ENCODE measurements around the gene PLK1. TPM values are rescaled to one million over a fixed set of nuclear protein-coding genes. Genes with fewer than 3 reads are reported as not detected.
"Not testable (repeated sequence)": the region's sequence is repeated elsewhere in the genome, so short reads cannot be mapped to it uniquely, and the experiment has no call there.

Gene PLK1
- total RNA-seq, 1 donor from 2014 or later = 35.2 TPM

- TF ChIP-seq, protein P1, sequence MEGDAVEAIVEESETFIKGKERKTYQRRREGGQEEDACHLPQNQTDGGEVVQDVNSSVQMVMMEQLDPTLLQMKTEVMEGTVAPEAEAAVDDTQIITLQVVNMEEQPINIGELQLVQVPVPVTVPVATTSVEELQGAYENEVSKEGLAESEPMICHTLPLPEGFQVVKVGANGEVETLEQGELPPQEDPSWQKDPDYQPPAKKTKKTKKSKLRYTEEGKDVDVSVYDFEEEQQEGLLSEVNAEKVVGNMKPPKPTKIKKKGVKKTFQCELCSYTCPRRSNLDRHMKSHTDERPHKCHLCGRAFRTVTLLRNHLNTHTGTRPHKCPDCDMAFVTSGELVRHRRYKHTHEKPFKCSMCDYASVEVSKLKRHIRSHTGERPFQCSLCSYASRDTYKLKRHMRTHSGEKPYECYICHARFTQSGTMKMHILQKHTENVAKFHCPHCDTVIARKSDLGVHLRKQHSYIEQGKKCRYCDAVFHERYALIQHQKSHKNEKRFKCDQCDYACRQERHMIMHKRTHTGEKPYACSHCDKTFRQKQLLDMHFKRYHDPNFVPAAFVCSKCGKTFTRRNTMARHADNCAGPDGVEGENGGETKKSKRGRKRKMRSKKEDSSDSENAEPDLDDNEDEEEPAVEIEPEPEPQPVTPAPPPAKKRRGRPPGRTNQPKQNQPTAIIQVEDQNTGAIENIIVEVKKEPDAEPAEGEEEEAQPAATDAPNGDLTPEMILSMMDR (IDR thresholded peaks at IDR 0.05) = no peak
- H3K4me3 ChIP-seq = no peak overlapping the region
- no peaks in the 10 kb centered on the region for H3K4me1 ChIP-seq
- intact Hi-C loops (cut with DNase I) = no loop called here
- no peaks in the 10 kb centered on the region for H3K27me3 ChIP-seq
- no peak overlapping the region for H3K27ac ChIP-seq
- H3K9me3 ChIP-seq = no peaks in the 10 kb centered on the region
- no peak for DNase-seq (ENCODE audit: low spot score in 2 of 2)
- H3K36me3 ChIP-seq = no peaks in the 10 kb centered on the region
These were observed 37.8 kb downstream of the PLK1 start for GRCh38 chr16:23716484-23716883.

- H3K36me3 ChIP-seq; DNase-seq (ENCODE audit: low spot score in 2 of 2); H3K4me3 ChIP-seq; H3K27me3 ChIP-seq; H3K27ac ChIP-seq; H3K4me1 ChIP-seq; intact Hi-C loops (cut with DNase I); H3K9me3 ChIP-seq: not testable (repeated sequence)
These were observed 44.0 kb downstream of the PLK1 start for GRCh38 chr16:23722613-23723240.

DNA sequence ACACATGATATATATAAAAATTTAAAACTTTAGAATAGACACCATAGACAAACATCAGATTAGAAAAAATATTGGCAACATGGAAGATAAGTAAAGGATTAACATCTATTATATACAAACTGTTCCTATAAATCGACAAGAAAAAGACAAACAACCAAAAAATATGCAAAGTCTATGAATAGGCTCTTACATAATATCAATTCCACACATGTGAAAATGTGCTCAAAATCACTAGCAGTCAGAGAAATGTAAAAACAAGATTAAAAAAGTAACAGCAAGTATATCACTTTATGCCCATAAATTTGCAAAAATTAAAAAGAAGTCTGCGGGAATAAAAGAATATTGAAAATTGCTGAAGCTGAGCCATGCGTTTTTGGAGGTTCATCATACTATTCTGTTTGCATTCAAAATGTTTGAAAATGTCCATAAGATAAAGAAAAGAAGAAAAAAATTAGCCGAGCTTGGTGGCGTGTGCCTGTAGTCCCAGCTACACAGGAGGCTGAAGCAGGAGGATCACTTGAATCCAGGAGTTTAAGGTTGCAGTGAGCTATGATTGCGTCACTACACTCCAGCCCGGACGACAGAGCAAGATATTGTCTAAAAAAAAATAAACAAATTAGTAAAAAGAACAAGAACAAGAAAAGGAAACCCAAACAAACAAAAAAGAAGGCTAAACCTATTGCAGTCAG, 45.6 kb downstream of the PLK1 start:
- Histone ChIP-seq H3K27me3 (no peaks in the 10 kb centered on the region), H3K36me3 (no peaks in the 10 kb centered on the region), H3K27ac (no peak overlapping the region), H3K4me1 (no peaks in the 10 kb centered on the region), H3K4me3 (no peak overlapping the region), H3K9me3 (no peaks in the 10 kb centered on the region)
- DNase-seq (ENCODE audit: low spot score in 2 of 2) = no peak
- intact Hi-C loops (cut with DNase I) = no loop called here
- TF ChIP-seq, protein P1 (IDR thresholded peaks at IDR 0.05) = no peak

GRCh38 chr16:23724785-23725131, 46.1 kb downstream of the PLK1 start:
- H3K4me3 ChIP-seq = no peak overlapping the region
- no peaks in the 10 kb centered on the region for H3K27me3 ChIP-seq
- H3K4me1 ChIP-seq = no peaks in the 10 kb centered on the region
- no peak overlapping the region for H3K27ac ChIP-seq
- intact Hi-C loops (cut with DNase I) = no loop called here
- DNase-seq (ENCODE audit: low spot score in 2 of 2) = no peak
- TF ChIP-seq, protein P1 (IDR thresholded peaks at IDR 0.05) = no peak
- no peaks in the 10 kb centered on the region for H3K36me3 ChIP-seq
- no peaks in the 10 kb centered on the region for H3K9me3 ChIP-seq

- intact Hi-C loops (cut with DNase I) = no loop called here
- H3K27me3 ChIP-seq = no peaks in the 10 kb centered on the region
- H3K9me3 ChIP-seq = no peaks in the 10 kb centered on the region
- no peaks in the 10 kb centered on the region for H3K36me3 ChIP-seq
- H3K4me3 ChIP-seq = no peak overlapping the region
- TF ChIP-seq, protein P1 (IDR thresholded peaks at IDR 0.05) = no peak
- no peaks in the 10 kb centered on the region for H3K4me1 ChIP-seq
- no peak for DNase-seq (ENCODE audit: low spot score in 2 of 2)
- H3K27ac ChIP-seq = no peak overlapping the region
These were observed 48.0 kb downstream of the PLK1 start for GRCh38 chr16:23726710-23727109.

DNA sequence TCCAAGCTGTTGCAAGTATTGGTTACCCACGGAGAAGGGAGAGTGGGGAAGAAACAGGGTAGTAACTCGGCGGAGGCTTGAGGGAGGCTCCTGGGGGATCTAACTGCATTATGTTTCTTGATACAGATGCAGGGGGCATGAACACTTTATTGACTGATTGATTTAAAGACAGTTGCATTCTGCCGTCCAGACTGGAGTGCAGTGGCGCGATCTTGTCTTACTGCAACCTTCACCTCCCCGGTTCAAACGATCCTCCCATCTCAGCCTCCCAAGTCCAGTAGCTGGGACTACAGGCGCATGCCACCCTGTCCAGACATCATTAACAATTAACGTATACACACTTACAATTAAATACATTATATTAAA, 49.4 kb downstream of the PLK1 start:
- intact Hi-C loops (cut with DNase I) = no loop called here
- no peak for DNase-seq (ENCODE audit: low spot score in 2 of 2)
- H3K9me3 ChIP-seq = no peaks in the 10 kb centered on the region

More for the DNA sequence above, 49.4 kb downstream of the PLK1 start:
- no peaks in the 10 kb centered on the region for H3K4me1 ChIP-seq
- H3K27ac ChIP-seq = no peak overlapping the region
- no peaks in the 10 kb centered on the region for H3K27me3 ChIP-seq
- H3K36me3 ChIP-seq = no peaks in the 10 kb centered on the region
- H3K4me3 ChIP-seq = no peak overlapping the region
- TF ChIP-seq, protein P1 (IDR thresholded peaks at IDR 0.05) = no peak
